ENCODE data around the gene RAD51B. TPM values are rescaled to one million over a fixed set of nuclear protein-coding genes. Genes with fewer than 3 reads are reported as not detected.
"Not testable (repeated sequence)": the region's sequence is repeated elsewhere in the genome, so short reads cannot be mapped to it uniquely, and the experiment has no call there.

RAD51B gene
- polyA plus RNA-seq, 1 experiment: 6.6 TPM

DNA sequence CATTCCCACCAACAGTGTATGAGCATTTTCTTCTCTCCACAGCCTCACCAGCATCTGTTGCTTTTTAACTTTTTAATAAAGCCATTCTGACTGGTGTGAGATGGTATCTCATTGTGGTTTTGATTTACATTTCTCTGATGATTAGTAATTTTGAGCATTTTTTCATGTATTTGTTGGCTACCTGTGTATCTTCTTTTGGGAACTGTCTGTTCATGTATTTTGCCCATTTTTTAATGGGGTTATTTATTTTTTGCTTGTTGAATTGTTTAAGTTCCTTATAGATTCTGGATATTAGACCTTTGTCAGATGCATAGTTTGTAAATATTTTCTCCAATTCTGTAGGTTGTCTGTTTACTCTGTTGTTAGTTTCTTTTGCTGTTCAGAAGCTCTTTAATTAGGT, 616.1 kb downstream of the RAD51B start:
- H3K4me3 ChIP-seq (ENCODE audit: low read depth, low read length); DNase-seq (ENCODE audit: low read depth, low spot score); H3K27me3 ChIP-seq (ENCODE audit: control insufficient read depth, insufficient read depth, low read length); H3K9me3 ChIP-seq (ENCODE audit: control insufficient read depth, insufficient read depth, low read length); CTCF ChIA-PET; POLR2A ChIA-PET; H3K27ac ChIP-seq (ENCODE audit: low read depth, low read length): not testable (repeated sequence)

DNA sequence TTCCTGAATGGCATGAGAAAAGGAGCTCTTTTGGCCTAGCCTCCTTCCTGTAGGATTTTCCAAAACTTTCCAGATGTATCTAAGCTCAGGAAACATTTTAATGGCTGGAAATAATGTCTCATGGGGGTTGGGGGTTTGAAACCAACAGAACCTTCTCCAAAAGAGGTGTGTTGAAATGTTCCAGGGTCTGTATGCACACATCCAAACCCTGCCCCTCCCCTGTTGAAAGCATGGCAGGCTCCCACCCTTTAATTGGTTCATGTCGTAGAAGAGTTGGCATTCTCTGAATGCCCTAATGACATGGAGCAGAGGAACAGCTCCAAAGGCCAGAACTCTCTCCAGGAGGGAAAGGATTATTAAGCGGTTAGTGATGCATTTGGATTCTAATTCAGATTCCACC, 620.1 kb downstream of the RAD51B start:
- POLR2A ChIA-PET: no interaction called here
- Histone ChIP-seq H3K4me3 (ENCODE audit: low read depth, low read length) (no peak overlapping the region), H3K9me3 (ENCODE audit: control insufficient read depth, insufficient read depth, low read length) (no peaks in the 10 kb centered on the region), H3K27ac (ENCODE audit: low read depth, low read length) (no peak overlapping the region), H3K27me3 (ENCODE audit: control insufficient read depth, insufficient read depth, low read length) (no peaks in the 10 kb centered on the region)
- DNase-seq (ENCODE audit: low read depth, low spot score): no peak
- TF ChIP-seq, protein P1, sequence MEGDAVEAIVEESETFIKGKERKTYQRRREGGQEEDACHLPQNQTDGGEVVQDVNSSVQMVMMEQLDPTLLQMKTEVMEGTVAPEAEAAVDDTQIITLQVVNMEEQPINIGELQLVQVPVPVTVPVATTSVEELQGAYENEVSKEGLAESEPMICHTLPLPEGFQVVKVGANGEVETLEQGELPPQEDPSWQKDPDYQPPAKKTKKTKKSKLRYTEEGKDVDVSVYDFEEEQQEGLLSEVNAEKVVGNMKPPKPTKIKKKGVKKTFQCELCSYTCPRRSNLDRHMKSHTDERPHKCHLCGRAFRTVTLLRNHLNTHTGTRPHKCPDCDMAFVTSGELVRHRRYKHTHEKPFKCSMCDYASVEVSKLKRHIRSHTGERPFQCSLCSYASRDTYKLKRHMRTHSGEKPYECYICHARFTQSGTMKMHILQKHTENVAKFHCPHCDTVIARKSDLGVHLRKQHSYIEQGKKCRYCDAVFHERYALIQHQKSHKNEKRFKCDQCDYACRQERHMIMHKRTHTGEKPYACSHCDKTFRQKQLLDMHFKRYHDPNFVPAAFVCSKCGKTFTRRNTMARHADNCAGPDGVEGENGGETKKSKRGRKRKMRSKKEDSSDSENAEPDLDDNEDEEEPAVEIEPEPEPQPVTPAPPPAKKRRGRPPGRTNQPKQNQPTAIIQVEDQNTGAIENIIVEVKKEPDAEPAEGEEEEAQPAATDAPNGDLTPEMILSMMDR (IDR thresholded peaks at IDR 0.05; ENCODE audit: low read depth, low read length): no peak
- CTCF ChIA-PET: no interaction called here

DNA sequence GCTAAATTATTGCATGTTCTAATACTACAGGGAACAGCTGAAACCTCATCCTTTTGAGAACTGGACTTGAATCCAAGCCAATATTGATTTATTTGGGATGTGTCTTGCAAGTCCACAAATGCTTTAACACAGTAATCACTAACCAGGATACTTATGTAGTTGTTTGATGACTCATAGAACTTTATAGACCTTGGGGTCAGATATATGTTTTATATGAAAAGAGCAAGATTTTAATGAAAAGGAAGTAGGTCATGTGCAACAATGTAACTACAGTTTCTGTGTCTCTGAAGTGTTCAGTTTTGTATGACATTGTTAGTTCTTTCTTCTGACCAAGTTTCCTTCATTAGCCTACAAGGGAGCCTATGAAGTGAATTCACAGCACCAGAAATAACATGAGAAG, 621.2 kb downstream of the RAD51B start:
- Histone ChIP-seq H3K27me3 (ENCODE audit: control insufficient read depth, insufficient read depth, low read length) (no peaks in the 10 kb centered on the region), H3K9me3 (ENCODE audit: control insufficient read depth, insufficient read depth, low read length) (no peaks in the 10 kb centered on the region), H3K27ac (ENCODE audit: low read depth, low read length) (no peak overlapping the region), H3K4me3 (ENCODE audit: low read depth, low read length) (no peak overlapping the region)
- CTCF ChIA-PET: interaction anchor here (0.7 kb wide), 1 partner anchor 175 kb away, joined by 5 read pairs; no protein-coding TSS in a partner anchor
- DNase-seq (ENCODE audit: low read depth, low spot score): no peak
- TF ChIP-seq, protein P1 (IDR thresholded peaks at IDR 0.05; ENCODE audit: low read depth, low read length): no peak
- POLR2A ChIA-PET: no interaction called here

DNA sequence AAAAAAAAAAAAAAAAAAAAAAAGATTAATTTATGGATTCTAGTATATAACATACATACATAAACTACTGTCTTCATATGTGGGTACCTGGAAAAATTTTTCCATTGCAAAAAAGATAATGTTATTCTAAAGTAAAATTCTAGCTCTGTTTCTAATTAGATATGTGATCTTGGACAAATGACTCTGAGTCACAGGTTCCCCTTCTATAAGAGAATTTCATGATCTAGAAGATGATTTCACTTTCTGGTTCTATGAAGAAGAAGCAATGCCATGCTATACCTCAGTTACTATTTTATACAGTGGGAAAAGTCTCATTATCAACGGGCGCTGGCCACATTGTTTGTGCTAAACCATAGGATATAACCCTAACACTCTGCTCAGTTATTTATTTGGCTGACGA, 622.0 kb downstream of the RAD51B start:
- POLR2A ChIA-PET: no interaction called here
- Histone ChIP-seq H3K27me3 (ENCODE audit: control insufficient read depth, insufficient read depth, low read length) (no peaks in the 10 kb centered on the region), H3K9me3 (ENCODE audit: control insufficient read depth, insufficient read depth, low read length) (no peaks in the 10 kb centered on the region), H3K27ac (ENCODE audit: low read depth, low read length) (no peak overlapping the region), H3K4me3 (ENCODE audit: low read depth, low read length) (no peak overlapping the region)
- no peak for DNase-seq (ENCODE audit: low read depth, low spot score)
- TF ChIP-seq, protein P1 (IDR thresholded peaks at IDR 0.05; ENCODE audit: low read depth, low read length): no peak
- CTCF ChIA-PET: interaction anchor here (0.7 kb wide), 1 partner anchor 174 kb away, joined by 5 read pairs; no protein-coding TSS in a partner anchor

DNA sequence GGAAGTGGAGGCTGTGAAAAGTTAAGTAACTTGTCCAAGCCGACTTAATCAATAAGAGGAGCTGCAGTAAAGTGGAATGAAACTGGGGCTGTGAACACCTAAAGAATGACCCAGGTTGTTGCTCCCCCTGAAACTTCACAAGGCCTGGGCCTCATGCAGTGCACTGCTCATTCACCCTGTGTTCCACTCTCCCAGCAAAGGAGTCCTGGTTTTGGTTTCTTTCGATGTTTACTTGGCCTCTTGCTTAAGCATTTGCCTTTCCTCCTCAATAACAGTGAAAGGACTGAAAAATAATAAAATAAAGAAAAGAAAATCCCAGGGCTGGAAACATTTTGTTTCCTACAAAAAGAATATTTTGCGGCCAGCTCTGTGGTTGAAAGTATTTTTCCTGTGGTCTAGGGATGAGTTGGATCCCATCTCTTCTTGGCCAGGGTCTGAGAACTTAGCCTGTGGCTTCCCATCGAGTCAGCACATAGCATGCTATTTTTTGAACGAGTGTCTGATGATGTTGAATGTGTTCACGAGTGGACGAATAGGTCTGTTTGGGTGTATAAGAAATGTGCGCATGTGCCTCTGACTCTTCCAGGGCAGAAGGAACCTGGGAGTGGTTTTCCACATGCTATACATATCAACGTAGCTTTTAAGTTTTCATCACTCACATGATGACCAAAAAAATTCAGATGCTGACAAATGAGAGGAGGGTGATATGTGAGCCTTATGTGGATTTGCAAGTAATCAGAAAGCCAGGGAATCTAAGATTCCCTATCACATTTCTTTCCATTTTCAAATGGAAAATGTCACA, 623.5 kb downstream of the RAD51B start:
- Histone ChIP-seq H3K27me3 (ENCODE audit: control insufficient read depth, insufficient read depth, low read length) (no peaks in the 10 kb centered on the region), H3K27ac (ENCODE audit: low read depth, low read length) (no peak overlapping the region), H3K9me3 (ENCODE audit: control insufficient read depth, insufficient read depth, low read length) (no peaks in the 10 kb centered on the region), H3K4me3 (ENCODE audit: low read depth, low read length) (no peak overlapping the region)
- TF ChIP-seq, protein P1 (IDR thresholded peaks at IDR 0.05; ENCODE audit: low read depth, low read length): no peak
- DNase-seq (ENCODE audit: low read depth, low spot score): no peak
- CTCF ChIA-PET: no interaction called here
- POLR2A ChIA-PET: interaction anchor here (0.6 kb wide), 1 partner anchor 164 kb away, joined by 4 read pairs; no protein-coding TSS in a partner anchor

Data from AG04450 (cell line).